WTC11 (cell line): Measurements from ENCODE around the gene USP21. TPM values are rescaled to one million over a fixed set of nuclear protein-coding genes. Genes with fewer than 3 reads are reported as not detected.

Source experiments
- ATAC-seq: fragments of 200-7000 bp; cut with Tn5 transposase; 2 replicates; pipeline ENCODE4 v1.10.0; 2021; ENCODE audit warnings: mild to moderate bottlenecking, moderate library complexity
- CTCF ChIA-PET: fragments of 300-600 bp; sonication (Branson Sonifier 250); formaldehyde crosslinking; loops from one replicate; lab custom pipeline; 2021; ENCODE audit warnings: antibody characterized with exemption; lab: Charles Lee
- POLR2A ChIA-PET: fragments of 350-600 bp; sonication (Branson Sonifier 250); formaldehyde crosslinking; loops from one replicate; lab custom pipeline; 2021; ENCODE audit warnings: antibody characterized with exemption; lab: Charles Lee
- DNase-seq: peaks from one replicate; pipeline ENCODE4 v3.0.0; 2021; ENCODE audit warnings: low spot score
- H3K27ac Mint-ChIP-seq: 2 replicates; pipeline ENCODE4 v1.8.0; 2021; ENCODE audit warnings: mixed read lengths
- H3K27me3 Mint-ChIP-seq: 2 replicates; pipeline ENCODE4 v1.8.0; 2021; ENCODE audit warnings: low read depth, mild to moderate bottlenecking, moderate library complexity, mixed read lengths
- H3K36me3 Mint-ChIP-seq: 2 replicates; pipeline ENCODE4 v1.8.0; 2021; ENCODE audit warnings: mixed read lengths
- H3K4me1 Mint-ChIP-seq: 2 replicates; pipeline ENCODE4 v1.8.0; 2022; ENCODE audit warnings: mixed read lengths
- H3K4me3 Mint-ChIP-seq: 2 replicates; pipeline ENCODE4 v1.8.0; 2021; ENCODE audit warnings: mild to moderate bottlenecking, moderate library complexity, mixed read lengths
- H3K9me3 Mint-ChIP-seq: 2 replicates; pipeline ENCODE4 v1.8.0; 2021; ENCODE audit warnings: mixed read lengths
- EMX1 ChIP-seq: fragments of 250-450 bp; sonication (Bioruptor Pico); IDR thresholded peaks from 2 replicates; pipeline ENCODE4 v1.8.0; 2021; ENCODE audit warnings: mild to moderate bottlenecking
- NFATC4 ChIP-seq: fragments of 250-450 bp; sonication (Bioruptor Pico); IDR thresholded peaks from 2 replicates; pipeline ENCODE4 v1.9.0; 2021; ENCODE audit warnings: mild to moderate bottlenecking
- total RNA-seq: library from RNA; stranded (reverse); gene quantifications from 3 replicates; pipeline ENCODE4 v1.2.3, GENCODE V29; 2021

USP21 gene
- total RNA-seq, 1 experiment from 2014 or later: 30.8 TPM

DNA sequence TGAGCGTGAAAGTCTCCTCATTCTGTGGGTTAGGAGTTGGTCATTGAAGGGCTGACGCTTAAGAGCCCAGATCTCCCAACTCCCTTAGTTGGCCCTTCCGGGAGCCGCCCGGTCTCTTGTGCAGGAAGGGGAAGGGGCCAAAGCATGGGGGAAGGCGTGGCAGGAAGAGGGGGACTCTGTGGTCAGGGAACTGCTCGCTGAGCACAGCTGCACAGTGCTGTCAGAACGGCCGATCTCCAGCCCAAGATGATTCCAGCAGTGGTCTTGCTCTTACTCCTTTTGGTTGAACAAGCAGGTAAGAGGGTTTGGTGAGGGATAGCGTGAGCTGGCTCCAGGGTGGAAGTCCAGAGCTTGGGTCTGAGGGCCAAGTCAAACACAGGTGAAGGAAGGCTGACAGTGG, 55.8 kb downstream of the USP21 start, which contains the start of gene FCER1G:
Gene FCER1G (plus strand): TSS at position 220 of the 400 bp plus-strand sequence. CDS start 27 bp downstream, at position 247.
- peaks cover 34% of the 10 kb centered on the region for H3K4me1 Mint-ChIP-seq
- ChIA-PET CTCF (interaction anchor here (0.8 to 3.5 kb wide), 2 partner anchors 10 to 91 kb away, joined by 3 to 29 read pairs; partner anchors contain the start of gene TOMM40L), POLR2A (no interaction called here)

More for the DNA sequence above, 55.8 kb downstream of the USP21 start, which contains the start of gene FCER1G:
- H3K36me3 Mint-ChIP-seq: peaks cover 42% of the 10 kb centered on the region
- DNase-seq (no peak), ATAC-seq (no peak)
- H3K27me3 Mint-ChIP-seq: no peaks in the 10 kb centered on the region; the same call in 1 of the 2 replicates
- peak within 1 kb of the TSS; percentile 50 for H3K27ac Mint-ChIP-seq
- TF ChIP-seq EMX1 (CRISPR knock-in tag) (no peak), NFATC4 (CRISPR knock-in tag) (0 out of 2 replicates have a peak, but pooled peaks have one; percentile 18)
- no peak within 1 kb of the TSS for H3K4me3 Mint-ChIP-seq
- no peaks in the 10 kb centered on the region for H3K9me3 Mint-ChIP-seq

Other genes starting within 250 kb of the USP21 start
- 5.9 to 7.8 TPM (median 7.0 TPM) in 3 replicates for gene ITLN2, start 204.7 kb upstream of the USP21 start, total RNA-seq
- gene F11R, start 138.3 kb upstream of the USP21 start, total RNA-seq: 202 to 213 TPM (median 203 TPM) in 3 replicates
- 74.5 to 107 TPM (median 100 TPM) in 3 replicates for gene TSTD1, start 120.5 kb upstream of the USP21 start, total RNA-seq
- 55.9 to 65.6 TPM (median 57.8 TPM) in 3 replicates for gene USF1, start 113.5 kb upstream of the USP21 start, total RNA-seq
- gene ARHGAP30, start 89.6 kb upstream of the USP21 start, total RNA-seq: 0.39 to 0.92 TPM (median 0.52 TPM) in 3 replicates
- gene NECTIN4, start 69.9 kb upstream of the USP21 start, total RNA-seq: 0.46 to 1.7 TPM (median 0.48 TPM) in 3 replicates
- 5.8 to 8.7 TPM (median 8.7 TPM) in 3 replicates for gene KLHDC9, start 61.1 kb upstream of the USP21 start, total RNA-seq
- gene PFDN2, start 41.5 kb upstream of the USP21 start, total RNA-seq: 91.0 to 95.4 TPM (median 92.6 TPM) in 3 replicates
- gene NIT1, start 41.4 kb upstream of the USP21 start, total RNA-seq: 44.4 to 47.2 TPM (median 46.5 TPM) in 3 replicates
- gene DEDD, start 26.8 kb upstream of the USP21 start, total RNA-seq: 39.2 to 43.3 TPM (median 40.0 TPM) in 3 replicates
- gene UFC1, start 5.5 kb upstream of the USP21 start, total RNA-seq: 56.2 to 61.2 TPM (median 60.7 TPM) in 3 replicates
- 39.8 to 44.8 TPM (median 43.4 TPM) in 3 replicates for gene PPOX, start 6.9 kb downstream of the USP21 start, total RNA-seq
- gene B4GALT3, start 18.0 kb downstream of the USP21 start, total RNA-seq: 40.1 to 44.8 TPM (median 40.7 TPM) in 3 replicates
- 9.1 to 11.2 TPM (median 10.0 TPM) in 3 replicates for gene ADAMTS4, start 39.6 kb downstream of the USP21 start, total RNA-seq
- 105 to 108 TPM (median 105 TPM) in 3 replicates for gene NDUFS2, start 42.9 kb downstream of the USP21 start, total RNA-seq
- gene FCER1G, start 55.8 kb downstream of the USP21 start, total RNA-seq: 0.48 to 1.0 TPM (median 0.85 TPM) in 3 replicates
- 1.9 to 2.5 TPM (median 2.2 TPM) in 3 replicates for gene APOA2, start 64.1 kb downstream of the USP21 start, total RNA-seq
- gene TOMM40L, start 66.6 kb downstream of the USP21 start, total RNA-seq: 13.0 to 16.9 TPM (median 15.1 TPM) in 3 replicates
- gene NR1I3, start 78.7 kb downstream of the USP21 start, total RNA-seq: 0.16 TPM in 1 of 3 replicates, not detected in the others
- 0.92 to 1.2 TPM (median 1.1 TPM) in 3 replicates for gene PCP4L1, start 99.2 kb downstream of the USP21 start, total RNA-seq
- 3.2 to 5.5 TPM (median 5.2 TPM) in 3 replicates for gene MPZ, start 150.5 kb downstream of the USP21 start, total RNA-seq
- 193 to 207 TPM (median 196 TPM) in 3 replicates for gene SDHC, start 154.9 kb downstream of the USP21 start, total RNA-seq
- not detected in 3 replicates for gene CFAP126, start 208.4 kb downstream of the USP21 start, total RNA-seq